NT2/D1 (cell line): ENCODE data around the gene OR2Z1.

Experiments used
- DNase-seq: peaks from one replicate; pipeline ENCODE4 v3.0.0-alpha.2; 2011; ENCODE audit warnings: low read depth, low spot score
- H3K27me3 ChIP-seq: 2 replicates; pipeline ENCODE4 v1.6.0; 2011; ENCODE audit warnings: mild to moderate bottlenecking; ENCODE audit not compliant: insufficient read length, insufficient read depth
- H3K36me3 ChIP-seq: 2 replicates; pipeline ENCODE4 v1.6.1; 2011; ENCODE audit warnings: mild to moderate bottlenecking, low read length, mixed read lengths; ENCODE audit not compliant: insufficient read depth, insufficient read length
- H3K4me1 ChIP-seq: 2 replicates; pipeline ENCODE4 v1.5.1; 2011; ENCODE audit not compliant: insufficient read depth, insufficient read length
- H3K4me3 ChIP-seq: 2 replicates; pipeline ENCODE4 v1.5.1; 2011; ENCODE audit warnings: low read depth; ENCODE audit not compliant: insufficient read length
- H3K9ac ChIP-seq: 2 replicates; pipeline ENCODE4 v1.6.0; 2011; ENCODE audit warnings: low read depth; ENCODE audit not compliant: insufficient read length
- H3K9me3 ChIP-seq: 2 replicates; pipeline ENCODE4 v1.5.1; 2011; ENCODE audit warnings: mild to moderate bottlenecking, low read length; ENCODE audit not compliant: insufficient read depth
- SUZ12 ChIP-seq: IDR thresholded peaks from 2 replicates; pipeline ENCODE4 v1.6.1; 2011; ENCODE audit not compliant: insufficient read length, insufficient read depth; ENCODE audit errors: extremely low read depth
- YY1 ChIP-seq: IDR thresholded peaks from 2 replicates; pipeline ENCODE4 v1.6.1; 2011; ENCODE audit not compliant: insufficient read length, insufficient read depth
- ZNF274 ChIP-seq: IDR thresholded peaks from 2 replicates; pipeline ENCODE4 v1.6.1; 2011; ENCODE audit warnings: mild to moderate bottlenecking, low read depth, low read length

The OR2Z1 gene

DNA sequence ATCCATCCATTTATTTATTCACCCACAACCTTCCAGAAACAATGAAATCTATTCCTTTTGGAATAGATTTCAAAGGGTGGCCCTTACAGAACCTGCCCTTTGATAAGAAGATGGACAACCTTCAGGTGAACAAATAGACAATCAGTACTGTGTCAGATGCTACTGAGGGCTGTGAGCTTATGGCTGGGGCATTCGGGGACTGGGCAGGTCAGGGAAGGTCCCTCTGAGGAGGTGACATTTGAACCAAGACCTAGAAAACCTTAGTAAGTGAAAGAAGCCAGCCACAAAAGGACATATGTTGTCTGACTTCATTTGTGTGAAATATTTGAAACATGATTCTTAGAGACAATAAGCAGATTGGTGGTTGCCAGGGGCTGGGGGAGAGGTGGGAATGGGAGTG, 38.5 kb upstream of the OR2Z1 start:
- Histone ChIP-seq H3K9ac (no peak overlapping the region), H3K4me1 (no peaks in the 10 kb centered on the region), H3K9me3 (no peaks in the 10 kb centered on the region), H3K27me3 (peaks cover 6% of the 10 kb centered on the region), H3K4me3 (no peak overlapping the region), H3K36me3 (no peaks in the 10 kb centered on the region)
- DNase-seq, result no peak
- TF ChIP-seq ZNF274 (no peak), YY1 (no peak), SUZ12 (no peak)

DNA sequence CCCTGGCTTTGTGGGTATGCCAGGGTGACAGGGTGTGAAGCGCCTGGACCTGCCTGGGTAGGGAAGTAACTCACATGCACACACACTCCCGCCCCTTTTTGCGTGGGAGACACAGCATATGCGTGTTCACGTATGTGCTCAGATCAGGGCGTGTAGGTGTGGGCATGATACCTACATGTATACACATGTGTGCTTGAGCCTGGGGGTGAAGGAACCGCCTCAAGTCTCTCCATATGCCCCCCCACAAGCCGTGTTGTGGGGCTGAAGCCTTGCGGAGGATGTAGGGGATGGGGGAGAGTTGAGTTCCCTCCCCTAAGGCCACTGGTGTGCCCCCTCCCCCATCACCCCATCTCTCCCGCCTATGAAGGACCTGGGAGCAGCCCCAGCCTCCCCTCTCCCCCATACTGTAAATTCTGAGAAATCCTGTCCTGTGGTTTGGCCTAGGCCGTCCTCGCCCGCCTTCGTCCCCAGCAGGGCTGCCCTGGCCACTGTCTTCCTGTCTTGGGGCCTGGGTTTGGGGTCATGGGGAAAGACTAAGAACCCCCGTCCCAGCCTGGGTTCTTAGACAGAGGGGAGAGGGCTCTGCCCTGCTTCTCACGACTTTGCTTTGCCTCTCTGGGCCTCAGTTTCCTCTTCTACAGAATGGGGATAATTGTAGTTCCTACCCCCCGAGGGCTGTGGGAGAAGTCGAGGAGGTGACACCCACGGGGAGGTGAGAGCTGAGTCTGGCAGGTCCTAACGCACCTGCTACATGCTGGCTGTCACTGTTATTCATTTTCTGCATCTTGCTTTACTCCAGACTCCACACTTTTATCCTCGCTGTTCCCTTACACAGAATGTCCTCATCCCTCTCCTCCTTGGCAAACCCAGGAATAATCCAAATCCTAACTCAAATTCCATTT, 37.2 kb upstream of the OR2Z1 start:
- Histone ChIP-seq H3K36me3 (no peaks in the 10 kb centered on the region), H3K4me1 (no peaks in the 10 kb centered on the region), H3K4me3 (no peak overlapping the region), H3K9ac (no peak overlapping the region), H3K9me3 (no peaks in the 10 kb centered on the region), H3K27me3 (peaks cover 2% of the 10 kb centered on the region)
- no peak for TF ChIP-seq SUZ12
- no peak for TF ChIP-seq ZNF274
- no peak for TF ChIP-seq YY1
- no peak for DNase-seq

DNA sequence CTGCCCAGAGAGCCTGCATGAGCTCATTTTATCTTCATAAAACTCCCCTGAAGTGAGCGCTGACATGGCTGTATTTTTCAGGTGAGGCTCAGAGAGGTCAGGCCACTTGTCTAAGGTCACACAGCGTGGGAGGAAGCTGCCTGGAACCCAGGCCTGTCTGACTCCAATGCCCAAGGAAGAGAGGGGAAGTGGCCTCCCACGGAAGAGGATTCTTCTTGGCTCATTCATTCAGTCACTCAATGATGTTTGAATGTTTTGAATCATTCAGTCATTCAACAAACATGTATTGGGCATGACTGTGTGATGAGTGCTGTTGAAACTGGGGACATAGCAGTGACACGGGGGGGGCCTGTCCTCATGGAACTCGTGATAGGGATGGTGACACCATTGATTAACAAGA, 34.9 kb upstream of the OR2Z1 start:
- no peaks in the 10 kb centered on the region for H3K4me1 ChIP-seq
- H3K36me3 ChIP-seq, result no peaks in the 10 kb centered on the region
- no peak for DNase-seq
- H3K9ac ChIP-seq, result no peak overlapping the region
- no peak for TF ChIP-seq ZNF274
- TF ChIP-seq SUZ12, result no peak
- H3K27me3 ChIP-seq, result peaks cover 2% of the 10 kb centered on the region
- no peaks in the 10 kb centered on the region for H3K9me3 ChIP-seq
- H3K4me3 ChIP-seq, result no peak overlapping the region

DNA sequence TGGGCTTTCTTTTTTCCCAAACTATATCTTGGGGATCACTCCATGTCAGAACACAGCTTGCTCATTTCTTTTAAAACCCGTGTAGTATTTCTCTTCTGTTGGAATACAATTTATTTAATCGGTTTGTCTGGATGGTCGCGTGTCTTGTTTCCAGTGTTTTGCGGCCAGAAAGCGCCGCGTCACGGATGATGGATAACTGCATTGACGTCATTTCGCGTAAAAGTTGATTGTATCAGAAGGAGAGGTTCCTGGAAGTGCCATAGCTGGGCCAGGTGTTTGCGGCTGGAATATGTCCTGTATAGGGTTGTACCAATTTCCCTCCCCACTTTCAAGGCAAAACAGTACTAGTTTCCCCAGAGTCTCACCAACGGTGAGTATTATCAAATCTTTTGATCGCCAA, 32.5 kb upstream of the OR2Z1 start:
- no peaks in the 10 kb centered on the region for H3K27me3 ChIP-seq
- no peak overlapping the region for H3K9ac ChIP-seq
- H3K4me3 ChIP-seq, result no peak overlapping the region
- DNase-seq, result no peak
- TF ChIP-seq SUZ12 (no peak), ZNF274 (no peak), YY1 (no peak)
- no peaks in the 10 kb centered on the region for H3K4me1 ChIP-seq
- no peaks in the 10 kb centered on the region for H3K36me3 ChIP-seq
- no peaks in the 10 kb centered on the region for H3K9me3 ChIP-seq

DNA sequence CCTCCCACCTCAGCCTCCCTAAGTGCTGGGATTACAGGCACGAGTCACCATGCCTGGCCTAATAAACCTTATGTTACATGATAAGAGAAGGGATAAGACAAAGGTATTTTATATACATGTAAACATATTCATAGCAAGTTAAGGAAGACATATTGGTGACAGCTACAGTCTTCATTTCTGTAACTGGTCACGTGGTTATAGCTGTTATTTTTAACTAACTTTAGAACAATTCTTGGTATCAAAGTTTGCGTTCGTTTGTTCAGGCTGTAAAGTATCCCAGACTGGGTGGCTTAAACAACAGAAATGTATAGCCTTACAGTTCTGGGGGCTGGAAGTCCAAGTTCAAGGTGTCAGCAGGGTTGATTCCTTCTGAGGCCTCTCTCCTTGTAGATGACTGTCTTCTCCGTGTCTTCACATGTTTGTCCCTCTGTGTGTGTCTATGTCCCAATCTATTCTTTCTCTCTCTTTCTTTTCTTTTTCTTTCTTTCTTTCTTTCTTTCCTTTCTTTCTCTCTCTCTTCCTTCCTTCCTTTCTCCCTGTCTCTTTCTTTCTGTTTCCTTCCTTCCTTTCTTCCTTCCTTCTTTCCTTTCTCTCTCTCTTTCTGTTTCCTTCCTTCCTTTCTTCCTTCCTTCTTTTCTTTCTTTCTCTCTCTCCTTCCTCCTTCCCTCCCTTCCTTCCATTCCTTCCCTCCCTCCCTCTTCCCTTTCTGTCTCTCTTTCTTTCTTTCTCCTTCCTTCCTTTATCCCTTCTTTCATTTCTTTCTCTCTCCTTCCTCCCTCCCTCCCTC, 30.5 kb upstream of the OR2Z1 start:
- Histone ChIP-seq H3K4me1 (no peaks in the 10 kb centered on the region), H3K27me3 (no peaks in the 10 kb centered on the region), H3K9ac (no peak overlapping the region), H3K4me3 (no peak overlapping the region), H3K9me3 (no peaks in the 10 kb centered on the region), H3K36me3 (no peaks in the 10 kb centered on the region)
- DNase-seq, result no peak
- no peak for TF ChIP-seq SUZ12
- TF ChIP-seq ZNF274, result no peak
- TF ChIP-seq YY1, result no peak

DNA sequence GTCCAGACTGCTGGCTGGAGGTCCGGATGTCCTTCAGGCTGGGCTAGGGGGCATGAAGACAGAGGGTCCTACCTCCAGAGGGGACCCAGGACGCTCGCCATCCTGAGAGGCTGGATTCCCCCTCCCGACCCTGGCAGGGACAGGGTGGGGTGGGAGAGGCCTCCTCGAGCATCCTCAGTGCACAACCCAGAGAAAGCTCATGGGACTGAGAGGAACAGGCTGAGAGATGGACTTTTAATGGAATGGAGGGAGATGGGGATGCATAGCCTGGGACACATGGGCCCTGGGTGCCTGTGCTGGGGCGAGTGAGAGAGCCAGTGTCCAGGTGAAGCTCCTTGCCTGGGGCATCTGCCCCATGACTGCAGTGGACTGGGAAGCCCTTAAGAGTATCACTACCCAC, 25.9 kb upstream of the OR2Z1 start:
- H3K27me3 ChIP-seq, result no peaks in the 10 kb centered on the region
- no peaks in the 10 kb centered on the region for H3K9me3 ChIP-seq
- H3K4me3 ChIP-seq, result no peak overlapping the region
- no peak for DNase-seq
- TF ChIP-seq SUZ12, result no peak
- TF ChIP-seq YY1, result no peak
- no peak for TF ChIP-seq ZNF274
- no peaks in the 10 kb centered on the region for H3K36me3 ChIP-seq
- peaks cover 5% of the 10 kb centered on the region for H3K4me1 ChIP-seq
- H3K9ac ChIP-seq, result no peak overlapping the region

DNA sequence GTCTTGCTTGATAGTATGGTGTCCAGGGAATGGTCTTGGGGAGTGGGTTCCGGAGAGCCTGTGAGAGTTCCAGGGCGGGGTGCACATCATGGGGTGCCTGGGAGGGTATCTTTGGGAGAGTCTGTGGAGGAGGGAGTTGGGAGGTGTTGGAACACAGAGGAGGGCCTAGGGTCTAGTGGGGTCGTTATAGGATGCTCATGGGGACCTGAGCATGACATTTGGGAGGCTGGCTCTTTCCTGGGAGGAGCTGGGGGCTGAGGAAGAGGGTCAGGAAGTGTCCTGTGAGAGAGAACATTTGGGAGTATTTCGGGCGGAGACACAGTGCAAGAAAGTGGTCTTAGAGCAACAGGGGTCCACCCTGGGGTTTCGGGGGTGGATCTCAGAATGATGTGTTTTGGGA, 25.5 kb upstream of the OR2Z1 start:
- no peaks in the 10 kb centered on the region for H3K9me3 ChIP-seq
- no peaks in the 10 kb centered on the region for H3K36me3 ChIP-seq
- TF ChIP-seq SUZ12 (no peak), YY1 (no peak), ZNF274 (no peak)
- peaks cover 5% of the 10 kb centered on the region for H3K4me1 ChIP-seq
- no peak for DNase-seq
- H3K4me3 ChIP-seq, result no peak overlapping the region
- no peaks in the 10 kb centered on the region for H3K27me3 ChIP-seq
- no peak overlapping the region for H3K9ac ChIP-seq
